ENCODE results near the gene TLR8.

Gene TLR8

GRCh38 chrX:12906046-12906761, at the start of gene TLR8:
Gene TLR8, plus strand, starts transcription at chrX:12906620. Its CDS starts 87 bp downstream, at chrX:12906707.
- no peak for DNase-seq (ENCODE audit: low spot score)

- no peak for DNase-seq (ENCODE audit: low spot score)
Measured at GRCh38 chrX:12865359-12865758, 41.1 kb upstream of the TLR8 start.

- DNase-seq (ENCODE audit: low spot score) = no peak
Measured at GRCh38 chrX:12866451-12867377, 39.7 kb upstream of the TLR8 start, which contains the start of gene TLR7. Gene TLR7, plus strand, starts transcription at chrX:12867072. Its CDS starts 507 bp downstream, at chrX:12867579.

GRCh38 chrX:12867685-12868084, 38.7 kb upstream of the TLR8 start:
- DNase-seq (ENCODE audit: low spot score) = no peak

GRCh38 chrX:12868747-12869146, 37.7 kb upstream of the TLR8 start:
- no peak for DNase-seq (ENCODE audit: low spot score)

GRCh38 chrX:12871257-12871656, 35.2 kb upstream of the TLR8 start:
- DNase-seq (ENCODE audit: low spot score) = peak; percentile 12

GRCh38 chrX:12872741-12873140, 33.7 kb upstream of the TLR8 start:
- DNase-seq (ENCODE audit: low spot score) = no peak

GRCh38 chrX:12874581-12874980, 31.8 kb upstream of the TLR8 start:
- DNase-seq (ENCODE audit: low spot score) = no peak

- DNase-seq (ENCODE audit: low spot score) = no peak
Measured at GRCh38 chrX:12877386-12877785, 29.0 kb upstream of the TLR8 start.

- DNase-seq (ENCODE audit: low spot score) = no peak
Measured at GRCh38 chrX:12878536-12878935, 27.9 kb upstream of the TLR8 start.

GRCh38 chrX:12881914-12882313, 24.5 kb upstream of the TLR8 start:
- no peak for DNase-seq (ENCODE audit: low spot score)

GRCh38 chrX:12885508-12885907, 20.9 kb upstream of the TLR8 start:
- no peak for DNase-seq (ENCODE audit: low spot score)

- no peak for DNase-seq (ENCODE audit: low spot score)
Measured at GRCh38 chrX:12886545-12886944, 19.9 kb upstream of the TLR8 start.

GRCh38 chrX:12887141-12887540, 19.3 kb upstream of the TLR8 start:
- no peak for DNase-seq (ENCODE audit: low spot score)

- no peak for DNase-seq (ENCODE audit: low spot score)
Measured at GRCh38 chrX:12887767-12888166, 18.7 kb upstream of the TLR8 start.

- no peak for DNase-seq (ENCODE audit: low spot score)
Measured at GRCh38 chrX:12890467-12890866, 16.0 kb upstream of the TLR8 start.

- no peak for DNase-seq (ENCODE audit: low spot score)
Measured at GRCh38 chrX:12891171-12891570, 15.2 kb upstream of the TLR8 start.

GRCh38 chrX:12891915-12892506, 14.4 kb upstream of the TLR8 start:
- no peak for DNase-seq (ENCODE audit: low spot score)

GRCh38 chrX:12892716-12893115, 13.7 kb upstream of the TLR8 start:
- DNase-seq (ENCODE audit: low spot score) = no peak

GRCh38 chrX:12894074-12895030, 12.1 kb upstream of the TLR8 start:
- DNase-seq (ENCODE audit: low spot score) = peak; percentile 38

- DNase-seq (ENCODE audit: low spot score) = no peak
Measured at GRCh38 chrX:12895866-12896265, 10.6 kb upstream of the TLR8 start.

GRCh38 chrX:12896935-12897334, 9.5 kb upstream of the TLR8 start:
- no peak for DNase-seq (ENCODE audit: low spot score)
